Keratinocyte (primary cell): ENCODE data around the gene SLC29A1. TPM values are rescaled to one million over a fixed set of nuclear protein-coding genes. Genes with fewer than 3 reads are reported as not detected.

ENCODE experiments used
- DNase-seq: peaks from one replicate; pipeline ENCODE4 v3.0.0-alpha.2; 2011; ENCODE audit warnings: low read depth, missing footprints, low spot score
- FAIRE-seq: peaks from 2 replicates; lab custom pipeline; 2011; peaks lifted over from hg19 to GRCh38; lab: Jason Lieb, UNC
- H2AFZ ChIP-seq: 2 replicates; pipeline ENCODE4 v1.6.0; 2012; ENCODE audit warnings: low read length, control low read depth, inconsistent platforms; ENCODE audit not compliant: control insufficient read depth
- H3K27ac ChIP-seq: 2 replicates; pipeline ENCODE4 v1.5.1; 2011; ENCODE audit warnings: low read length; ENCODE audit not compliant: control insufficient read depth, insufficient read depth
- H3K27me3 ChIP-seq: 3 replicates; pipeline ENCODE4 v1.6.0; 2011; ENCODE audit warnings: low read length; ENCODE audit not compliant: control insufficient read depth, insufficient read depth; ENCODE audit errors: extremely low read depth
- H3K36me3 ChIP-seq, 2 experiments: 2 replicates in 1 of 2; 3 replicates in 1 of 2; pipeline ENCODE4 v1.5.1; 2011; ENCODE audit warnings: low read length in 2 of 2, mild to moderate bottlenecking in 1 of 2; ENCODE audit not compliant: control insufficient read depth in 2 of 2, insufficient read depth in 2 of 2; ENCODE audit errors: extremely low read depth in 1 of 2
- H3K4me1 ChIP-seq: 3 replicates; pipeline ENCODE4 v1.5.1; 2011; ENCODE audit warnings: low read length; ENCODE audit not compliant: control insufficient read depth, insufficient read depth; ENCODE audit errors: extremely low read depth
- H3K4me2 ChIP-seq: 3 replicates; pipeline ENCODE4 v1.6.0; 2011; ENCODE audit warnings: low read depth, low read length; ENCODE audit not compliant: control insufficient read depth, insufficient read depth; ENCODE audit errors: extremely low read depth
- H3K4me3 ChIP-seq, 3 experiments: fragments of 200-600 bp in 1 of 3; sonication (generic) in 1 of 3; 2 replicates in 2 of 3; 3 replicates in 1 of 3; pipeline ENCODE4 v1.5.1; 2011 to 2016; ENCODE audit warnings: low read length in 3 of 3, mild to moderate bottlenecking in 3 of 3, control low read depth in 2 of 3, inconsistent platforms in 1 of 3, low read depth in 1 of 3, mixed read lengths in 1 of 3, mixed run types in 1 of 3, moderate library complexity in 1 of 3; ENCODE audit not compliant: control insufficient read depth in 2 of 3, insufficient read depth in 2 of 3; ENCODE audit errors: extremely low read depth in 1 of 3
- H3K79me2 ChIP-seq: 2 replicates; pipeline ENCODE4 v1.6.0; 2012; ENCODE audit warnings: low read length; ENCODE audit not compliant: control insufficient read depth, insufficient read depth
- H3K9ac ChIP-seq: 3 replicates; pipeline ENCODE4 v1.6.0; 2011; ENCODE audit warnings: low read length; ENCODE audit not compliant: control insufficient read depth, insufficient read depth; ENCODE audit errors: extremely low read depth
- H3K9me1 ChIP-seq: 3 replicates; pipeline ENCODE4 v1.6.0; 2011; ENCODE audit warnings: low read length; ENCODE audit not compliant: control insufficient read depth, insufficient read depth; ENCODE audit errors: extremely low read depth
- H3K9me3 ChIP-seq: 2 replicates; pipeline ENCODE4 v1.5.1; 2012; ENCODE audit warnings: low read depth, low read length; ENCODE audit not compliant: control insufficient read depth
- H4K20me1 ChIP-seq: 3 replicates; pipeline ENCODE4 v1.6.0; 2011; ENCODE audit warnings: low read length; ENCODE audit not compliant: control insufficient read depth, insufficient read depth; ENCODE audit errors: extremely low read depth
- CTCF ChIP-seq, 3 experiments: IDR thresholded peaks in 1 of 3; conservative IDR thresholded peaks in 1 of 3; optimal IDR thresholded peaks in 1 of 3; 2 replicates in 2 of 3; 3 replicates in 1 of 3; pipeline versions ENCODE3 to v1.5.1; 2011; ENCODE audit warnings: low read length in 3 of 3, mild to moderate bottlenecking in 3 of 3, moderate library complexity in 2 of 3, control low read depth in 1 of 3, inconsistent platforms in 1 of 3; ENCODE audit not compliant: insufficient read depth in 2 of 3; ENCODE audit errors: extremely low read depth in 1 of 3
- EZH2 ChIP-seq: IDR thresholded peaks from one replicate; pipeline ENCODE4 v1.6.1; 2012; ENCODE audit warnings: inconsistent platforms, mild to moderate bottlenecking, low read length, moderate library complexity
- dilution Hi-C: fragments of 300-500 bp; cut with MboI; formaldehyde crosslinking; loops from one replicate; pipeline ENCODE4 v1.7.0; 2020; ENCODE audit warnings: low sequenced_read_pairs; ENCODE audit not compliant: extremely low pct_ligation_motif_present
- polyA plus RNA-seq, 5 experiments: library from polyadenylated mRNA; depleted of rRNA in 3 of 5; stranded (reverse) in 3 of 5; stranded (forward) in 1 of 5; unstranded in 1 of 5; fragments of >200 nt; gene quantifications; 1 replicate in 1 of 5; 2 replicates in 3 of 5; 3 replicates in 1 of 5; pipeline versions ENCODE4 v1.2.1 to v1.2.3, GENCODE V29; 2011 to 2012; ENCODE audit warnings: missing spikeins in 2 of 5, low read depth in 1 of 5, low replicate concordance in 1 of 5

Gene SLC29A1
- polyA plus RNA-seq, 1 donor (not counting 4 experiments of a cell fraction or from before 2014, with no cell fraction given), result 51.0 TPM

- TF ChIP-seq EZH2 (no peak), CTCF (optimal IDR thresholded peaks at IDR 0.05 in 1 of 3, IDR thresholded peaks at IDR 0.05 in 1 of 3, conservative IDR thresholded peaks at IDR 0.05 in 1 of 3; ENCODE audit: extremely low read depth in 1 of 3, insufficient read depth in 2 of 3, low read length in 3 of 3) (no peak)
- H3K79me2 ChIP-seq, result peaks cover 41% of the 10 kb centered on the region
Observed at GRCh38 chr6:44260451-44261297, 37.3 kb downstream of the SLC29A1 start.

GRCh38 chr6:44261581-44261980 lies 38.2 kb downstream of the SLC29A1 start:
- Histone ChIP-seq H3K4me2 (no peak overlapping the region), H3K9me1 (no peaks in the 10 kb centered on the region), H2AFZ (no peak overlapping the region), H3K4me1 (peaks cover 27% of the 10 kb centered on the region), H4K20me1 (peaks cover 1% of the 10 kb centered on the region), H3K79me2 (peaks cover 31% of the 10 kb centered on the region), H3K27ac (no peak overlapping the region), H3K36me3 (peaks cover 17 to 20% of the 10 kb centered on the region in 2 experiments), H3K27me3 (no peaks in the 10 kb centered on the region), H3K9me3 (no peaks in the 10 kb centered on the region), H3K4me3 (no peak overlapping the region), H3K9ac (no peak overlapping the region)
- dilution Hi-C loops, result no loop called here
- no peak for FAIRE-seq
- DNase-seq, result no peak
- no peak for TF ChIP-seq CTCF (optimal IDR thresholded peaks at IDR 0.05 in 1 of 3, IDR thresholded peaks at IDR 0.05 in 1 of 3, conservative IDR thresholded peaks at IDR 0.05 in 1 of 3; ENCODE audit: extremely low read depth in 1 of 3, insufficient read depth in 2 of 3, low read length in 3 of 3)
- TF ChIP-seq EZH2, result no peak

More at GRCh38 chr6:44260451-44261297, 37.3 kb downstream of the SLC29A1 start:
- Histone ChIP-seq H2AFZ (no peak overlapping the region), H3K9me1 (peaks cover 2% of the 10 kb centered on the region), H3K4me1 (peaks cover 36% of the 10 kb centered on the region), H3K27me3 (no peaks in the 10 kb centered on the region), H3K9ac (no peak overlapping the region), H3K9me3 (no peaks in the 10 kb centered on the region), H4K20me1 (peaks cover 8% of the 10 kb centered on the region), H3K36me3 (peaks cover 17 to 27% of the 10 kb centered on the region in 2 experiments), H3K4me3 (no peak overlapping the region), H3K4me2 (no peak overlapping the region), H3K27ac (no peak overlapping the region)
- FAIRE-seq (no peak), DNase-seq (no peak)
- dilution Hi-C loops, result no loop called here
